Sigmoid colon (tissue), 4 donors: Measurements from ENCODE around the gene FABP7.

Experiments
- EP300 ChIP-seq, 4 donors: sonication (generic); formaldehyde crosslinking; IDR thresholded peaks; one replicate each; pipeline ENCODE4 v1.6.1; 2017; ENCODE audit warnings: antibody characterized with exemption in 4 of 4
- POLR2A ChIP-seq, 2 donors: fragments of 450-650 bp; IDR thresholded peaks; one replicate each; pipeline ENCODE4 v1.6.1; 2016; ENCODE audit warnings: antibody characterized with exemption in 2 of 2, mild to moderate bottlenecking in 2 of 2, moderate library complexity in 2 of 2

DNA sequence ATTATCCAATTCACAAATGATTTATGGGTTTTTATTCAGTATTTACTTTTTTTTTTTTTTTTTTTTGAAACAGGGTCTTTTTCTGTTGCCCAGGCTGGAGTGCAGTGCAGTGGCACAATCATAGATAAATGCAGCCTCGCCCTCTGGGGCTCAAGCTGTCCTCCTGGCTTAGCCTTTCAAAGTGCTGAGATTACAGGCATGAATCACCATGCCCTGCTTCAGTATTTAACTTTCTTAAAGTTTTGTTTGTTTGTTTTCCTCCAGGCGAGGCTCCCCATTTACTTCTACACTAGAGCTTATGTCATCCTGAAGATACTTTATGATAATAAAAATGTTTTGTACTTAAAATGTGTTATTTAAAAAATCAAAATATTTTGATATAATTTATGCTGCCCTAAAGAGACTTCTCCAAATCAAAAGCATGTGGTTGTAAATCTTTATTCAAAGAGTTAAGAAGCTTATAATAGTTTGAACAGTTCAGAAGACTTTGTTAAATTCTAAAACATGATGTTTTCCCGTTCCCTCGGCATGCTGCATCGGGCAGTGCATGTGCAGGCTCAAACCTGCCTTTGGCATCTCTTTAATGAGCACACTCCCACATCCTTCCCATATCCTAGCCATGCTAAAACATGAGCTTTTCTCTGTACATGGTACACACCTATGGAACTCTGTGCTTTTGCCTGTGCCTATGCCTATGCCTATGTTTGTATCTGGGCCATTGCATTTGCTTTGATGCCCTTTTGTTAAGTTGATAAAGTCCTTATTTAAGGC lies 20.6 kb downstream of the FABP7 start:
- TF ChIP-seq POLR2A (IDR thresholded peaks at IDR 0.05) (no peak), EP300 (IDR thresholded peaks at IDR 0.05) (no peak)
